Peyer's patch (tissue), 4 donors: ENCODE results near the gene CYP27B1.
A peak's percentile ranks its signal among the peaks of the same experiment; 100 is the strongest.

Experiments
- CTCF ChIP-seq, 6 experiments: fragments of 450-650 bp in 4 of 6; fragments of 200-600 bp in 2 of 6; sonication (generic) in 1 of 6; IDR thresholded peaks; one replicate each; pipeline ENCODE4 v1.5.1; 2017 to 2019; ENCODE audit warnings: antibody characterized with exemption in 6 of 6, mild to moderate bottlenecking in 3 of 6, moderate library complexity in 1 of 6
- POLR2A ChIP-seq, 2 donors: fragments of 450-650 bp; IDR thresholded peaks; one replicate each; pipeline ENCODE4 v1.5.1; 2017; ENCODE audit warnings: antibody characterized with exemption in 2 of 2, mild to moderate bottlenecking in 2 of 2, moderate library complexity in 2 of 2

- no peak for TF ChIP-seq CTCF (IDR thresholded peaks at IDR 0.05)
- peak in 1 of 2 donors; percentile 14 for TF ChIP-seq POLR2A (IDR thresholded peaks at IDR 0.05)
Observed at GRCh38 chr12:57764662-57765002, 2.2 kb downstream of the CYP27B1 start.
